Measurements from ENCODE around the gene FKBP15. TPM values are rescaled to one million over a fixed set of nuclear protein-coding genes. Genes with fewer than 3 reads are reported as not detected.
"Not testable (repeated sequence)": the region's sequence is repeated elsewhere in the genome, so short reads cannot be mapped to it uniquely, and the experiment has no call there.

FKBP15 gene
- polyA plus RNA-seq, 1 donor (not counting 4 experiments of a cell fraction or from before 2014, with no cell fraction given): 22.4 TPM

GRCh38 chr9:113125386-113126035 lies 95.6 kb downstream of the FKBP15 start:
- no peak overlapping the region for H3K27ac ChIP-seq (ENCODE audit: control insufficient read depth, insufficient read depth, low read length)
- no peak overlapping the region for H3K9ac ChIP-seq (ENCODE audit: control insufficient read depth, extremely low read depth, insufficient read depth, low read length)
- H3K4me3 ChIP-seq (ENCODE audit: control insufficient read depth in 2 of 3, extremely low read depth in 1 of 3, insufficient read depth in 2 of 3, low read depth in 1 of 3, low read length in 3 of 3): no peak overlapping the region
- DNase-seq (ENCODE audit: low read depth, low spot score): no peak
- H3K4me2 ChIP-seq (ENCODE audit: control insufficient read depth, extremely low read depth, insufficient read depth, low read depth, low read length): no peak overlapping the region
- TF ChIP-seq CTCF (optimal IDR thresholded peaks at IDR 0.05 in 1 of 3, IDR thresholded peaks at IDR 0.05 in 1 of 3, conservative IDR thresholded peaks at IDR 0.05 in 1 of 3; ENCODE audit: extremely low read depth in 1 of 3, insufficient read depth in 2 of 3, low read length in 3 of 3) (no peak), EZH2 (IDR thresholded peaks at IDR 0.05; ENCODE audit: low read length) (no peak)
- no peaks in the 10 kb centered on the region for H3K4me1 ChIP-seq (ENCODE audit: control insufficient read depth, extremely low read depth, insufficient read depth, low read length)
- peaks cover 8% of the 10 kb centered on the region for H3K27me3 ChIP-seq (ENCODE audit: control insufficient read depth, extremely low read depth, insufficient read depth, low read length)
- H2AFZ ChIP-seq (ENCODE audit: control insufficient read depth, low read length): no peak overlapping the region
- H4K20me1 ChIP-seq (ENCODE audit: control insufficient read depth, extremely low read depth, insufficient read depth, low read length): no peaks in the 10 kb centered on the region
- no peaks in the 10 kb centered on the region for H3K36me3 ChIP-seq (ENCODE audit: control insufficient read depth in 2 of 2, extremely low read depth in 1 of 2, insufficient read depth in 2 of 2, low read length in 2 of 2)
- dilution Hi-C loops (cut with MboI; ENCODE audit: extremely low pct_ligation_motif_present, low sequenced_read_pairs): no loop called here
- H3K9me1 ChIP-seq (ENCODE audit: control insufficient read depth, extremely low read depth, insufficient read depth, low read length): no peaks in the 10 kb centered on the region
- no peaks in the 10 kb centered on the region for H3K9me3 ChIP-seq (ENCODE audit: control insufficient read depth, low read depth, low read length)
- no peak for FAIRE-seq
- no peaks in the 10 kb centered on the region for H3K79me2 ChIP-seq (ENCODE audit: control insufficient read depth, insufficient read depth, low read length)

DNA sequence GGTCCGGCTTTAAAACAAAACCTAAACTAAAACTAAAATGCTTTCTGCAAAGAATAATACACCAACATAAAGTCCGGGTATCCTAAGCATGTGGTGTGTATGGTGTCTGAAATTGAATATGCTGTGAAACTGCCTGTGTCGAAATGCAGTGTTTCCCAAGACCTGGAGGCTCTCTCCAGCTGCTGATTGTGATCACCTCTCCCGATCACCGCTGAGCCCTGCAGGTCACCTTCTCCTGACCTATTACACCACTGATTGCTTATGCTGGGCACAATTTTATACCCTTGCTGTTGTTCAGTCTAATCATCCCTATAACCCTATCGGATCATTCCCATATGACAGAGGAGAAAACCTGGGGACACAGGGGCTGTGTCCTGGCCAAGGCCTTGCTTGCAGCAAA lies 102.2 kb downstream of the FKBP15 start:
- H3K9ac ChIP-seq (ENCODE audit: control insufficient read depth, extremely low read depth, insufficient read depth, low read length); H4K20me1 ChIP-seq (ENCODE audit: control insufficient read depth, extremely low read depth, insufficient read depth, low read length); H3K4me1 ChIP-seq (ENCODE audit: control insufficient read depth, extremely low read depth, insufficient read depth, low read length); H3K36me3 ChIP-seq (ENCODE audit: control insufficient read depth in 2 of 2, extremely low read depth in 1 of 2, insufficient read depth in 2 of 2, low read length in 2 of 2); H3K4me2 ChIP-seq (ENCODE audit: control insufficient read depth, extremely low read depth, insufficient read depth, low read depth, low read length); H3K4me3 ChIP-seq (ENCODE audit: control insufficient read depth in 2 of 3, extremely low read depth in 1 of 3, insufficient read depth in 2 of 3, low read depth in 1 of 3, low read length in 3 of 3); H3K27ac ChIP-seq (ENCODE audit: control insufficient read depth, insufficient read depth, low read length); H3K79me2 ChIP-seq (ENCODE audit: control insufficient read depth, insufficient read depth, low read length); DNase-seq (ENCODE audit: low read depth, low spot score); H3K9me3 ChIP-seq (ENCODE audit: control insufficient read depth, low read depth, low read length); FAIRE-seq; H2AFZ ChIP-seq (ENCODE audit: control insufficient read depth, low read length); dilution Hi-C loops (cut with MboI; ENCODE audit: extremely low pct_ligation_motif_present, low sequenced_read_pairs); H3K9me1 ChIP-seq (ENCODE audit: control insufficient read depth, extremely low read depth, insufficient read depth, low read length); H3K27me3 ChIP-seq (ENCODE audit: control insufficient read depth, extremely low read depth, insufficient read depth, low read length): not testable (repeated sequence)

Other genes with a start within 250 kb of the FKBP15 start
- gene ZNF883, start 209.1 kb downstream of the FKBP15 start, polyA plus RNA-seq: 0.90 to 1.00 TPM (median 0.98 TPM) in 3 replicates
- gene ZFP37, start 164.6 kb downstream of the FKBP15 start, polyA plus RNA-seq: 0.24 to 0.72 TPM (median 0.41 TPM) in 3 replicates
- 111 to 164 TPM (median 122 TPM) in 3 replicates for gene SLC31A2, start 70.3 kb downstream of the FKBP15 start, polyA plus RNA-seq
- gene SLC31A1, start 267 bp upstream of the FKBP15 start, polyA plus RNA-seq: 15.7 to 21.1 TPM (median 20.3 TPM) in 3 replicates
- gene CDC26, start 54.3 kb upstream of the FKBP15 start, polyA plus RNA-seq: 24.0 to 56.8 TPM (median 43.5 TPM) in 3 replicates
- 22.1 to 46.4 TPM (median 28.8 TPM) in 3 replicates for gene PRPF4, start 54.4 kb upstream of the FKBP15 start, polyA plus RNA-seq
- gene RNF183, start 82.1 kb upstream of the FKBP15 start, polyA plus RNA-seq: 0.10 TPM in 1 of 3 replicates, not detected in the others
- gene WDR31, start 119.0 kb upstream of the FKBP15 start, polyA plus RNA-seq: 0.94 to 2.3 TPM (median 1.2 TPM) in 3 replicates
- 0.41 to 0.54 TPM (median 0.54 TPM) in 3 replicates for gene BSPRY, start 128.3 kb upstream of the FKBP15 start, polyA plus RNA-seq
- 14.7 to 27.9 TPM (median 16.5 TPM) in 3 replicates for gene HDHD3, start 155.7 kb upstream of the FKBP15 start, polyA plus RNA-seq
- gene ALAD, start 180.0 kb upstream of the FKBP15 start, polyA plus RNA-seq: 6.7 to 9.3 TPM (median 9.0 TPM) in 3 replicates
- 52.0 to 77.2 TPM (median 69.0 TPM) in 3 replicates for gene POLE3, start 189.4 kb upstream of the FKBP15 start, polyA plus RNA-seq
- gene C9orf43, start 189.5 kb upstream of the FKBP15 start, polyA plus RNA-seq: 0.75 to 0.91 TPM (median 0.89 TPM) in 3 replicates
- gene RGS3, start 242.4 kb upstream of the FKBP15 start, polyA plus RNA-seq: 19.6 to 23.9 TPM (median 19.6 TPM) in 3 replicates